NCI-H526 (cell line): Measurements from ENCODE around the gene TNS4.

Source experiments
- DNase-seq, 2 experiments: peaks; one replicate each; lab custom pipeline; 2025; lab: John Stamatoyannopoulos, UW

Gene TNS4

DNA sequence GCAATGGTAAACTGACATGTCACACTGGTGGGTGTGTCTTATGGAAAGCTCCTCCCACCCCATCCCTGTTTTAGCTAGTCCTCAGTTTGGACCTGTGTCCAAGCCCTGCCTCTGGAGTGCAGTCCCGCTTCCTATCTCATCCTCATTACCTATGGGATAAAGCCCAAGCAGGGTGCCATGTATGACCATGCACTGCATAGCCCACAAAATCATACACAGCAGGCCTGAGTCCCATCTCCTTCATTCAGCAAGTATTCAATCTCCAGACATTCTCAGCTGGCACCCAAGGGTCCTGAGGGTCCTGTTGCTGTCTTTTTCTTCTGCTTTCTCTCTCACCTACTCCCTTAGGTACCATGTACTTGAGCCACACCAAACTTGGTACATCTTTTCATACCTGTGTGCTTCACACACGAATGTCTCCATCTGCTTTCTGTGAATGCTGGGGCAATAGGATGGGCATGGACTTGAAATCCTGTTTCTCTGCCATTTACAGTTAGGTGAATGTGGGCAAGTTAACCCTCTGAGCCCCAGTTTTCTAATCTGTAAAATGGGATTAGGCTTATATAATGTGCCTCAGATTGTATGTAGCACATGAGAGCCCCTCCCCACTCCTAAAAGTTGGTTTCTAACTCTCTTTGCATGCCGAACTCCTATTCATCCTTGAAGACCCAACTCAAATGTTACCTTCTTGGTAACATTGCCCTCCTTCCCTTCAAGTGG is 28.5 kb downstream of the TNS4 start:
- no peak for DNase-seq

DNA sequence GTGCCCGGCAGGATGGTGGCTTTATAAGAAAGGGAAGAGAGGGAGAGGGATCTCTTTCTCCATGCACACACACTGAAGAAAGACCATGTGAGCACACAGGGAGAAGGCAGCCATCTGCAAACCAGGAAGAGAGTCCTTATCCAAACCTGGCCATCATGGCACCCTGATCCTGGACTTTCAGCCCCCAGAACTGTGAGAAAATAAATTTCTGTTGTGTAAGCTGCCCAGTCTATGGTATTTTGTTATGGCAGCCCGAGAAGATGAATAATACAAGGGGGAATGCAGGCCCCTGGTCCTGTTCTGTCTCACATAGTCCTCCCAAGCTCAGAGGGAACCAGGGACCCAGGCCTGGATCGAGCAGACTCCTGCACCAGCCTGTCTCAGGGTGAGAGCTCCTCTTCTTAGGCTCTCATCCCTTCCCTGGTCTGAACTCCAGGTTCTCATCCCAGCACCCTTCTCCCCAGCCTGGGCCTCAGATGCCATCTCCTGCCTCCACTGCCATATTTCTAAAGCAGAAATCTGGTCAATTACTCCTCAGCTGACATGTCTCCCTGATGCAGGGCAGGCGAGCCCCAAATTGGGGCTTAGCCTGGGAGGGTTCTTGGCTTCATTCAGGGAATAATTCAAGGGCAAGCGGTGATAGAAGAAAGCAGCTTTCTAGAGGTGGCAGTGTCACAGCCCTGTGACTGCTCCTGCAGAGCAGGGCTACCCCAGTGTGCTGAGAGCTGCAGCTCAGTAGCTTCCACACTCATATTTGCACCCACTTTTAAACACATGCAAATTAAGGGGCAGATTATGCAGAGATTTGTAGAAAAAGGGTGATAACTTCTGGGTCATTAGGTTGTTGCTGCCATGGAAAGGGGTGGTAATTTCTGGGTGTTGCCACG is 29.3 kb downstream of the TNS4 start:
- no peak for DNase-seq

DNA sequence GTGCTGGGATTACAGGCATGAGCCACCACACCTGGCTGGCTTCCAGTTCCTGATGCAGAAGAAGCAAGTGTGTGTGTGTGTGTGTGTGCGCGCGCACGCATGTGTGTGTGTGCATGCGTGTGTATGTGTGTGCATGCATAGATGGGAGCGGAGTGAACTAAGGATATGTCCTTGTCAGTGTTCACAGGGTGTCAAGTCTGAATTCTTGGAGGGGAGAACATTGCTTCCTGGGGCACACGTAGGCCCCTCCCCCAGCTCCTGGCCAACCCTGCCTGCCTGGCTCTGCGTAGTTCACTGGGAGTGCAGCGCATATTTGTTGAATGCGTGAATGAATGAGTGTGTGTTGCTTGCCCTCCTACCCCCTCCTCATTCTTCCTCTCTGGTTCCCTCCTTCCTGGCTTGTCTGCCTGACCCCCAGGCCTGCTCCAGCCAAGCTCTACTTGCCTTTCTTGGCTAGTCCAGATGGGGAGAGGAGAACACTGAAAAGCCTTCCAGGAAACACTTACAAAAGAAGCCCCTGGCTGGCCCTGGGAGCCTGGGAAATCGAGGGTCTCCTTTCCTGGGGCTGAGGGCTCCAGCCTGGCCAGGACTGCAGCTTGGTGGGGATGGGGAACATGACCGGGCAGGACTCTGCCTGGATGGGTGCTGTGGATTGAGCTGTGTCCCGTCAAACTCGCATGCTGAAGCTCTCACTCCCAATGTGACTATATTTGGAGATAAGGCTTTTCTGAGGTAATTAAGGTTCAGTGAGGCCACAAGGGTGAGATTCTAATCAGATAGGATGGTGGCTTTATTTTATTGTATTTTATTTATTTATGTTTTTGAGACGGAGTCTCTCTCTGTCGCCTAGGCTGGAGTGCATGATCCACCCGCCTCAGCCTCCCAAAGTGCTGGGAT is 30.2 kb downstream of the TNS4 start:
- no peak for DNase-seq

DNA sequence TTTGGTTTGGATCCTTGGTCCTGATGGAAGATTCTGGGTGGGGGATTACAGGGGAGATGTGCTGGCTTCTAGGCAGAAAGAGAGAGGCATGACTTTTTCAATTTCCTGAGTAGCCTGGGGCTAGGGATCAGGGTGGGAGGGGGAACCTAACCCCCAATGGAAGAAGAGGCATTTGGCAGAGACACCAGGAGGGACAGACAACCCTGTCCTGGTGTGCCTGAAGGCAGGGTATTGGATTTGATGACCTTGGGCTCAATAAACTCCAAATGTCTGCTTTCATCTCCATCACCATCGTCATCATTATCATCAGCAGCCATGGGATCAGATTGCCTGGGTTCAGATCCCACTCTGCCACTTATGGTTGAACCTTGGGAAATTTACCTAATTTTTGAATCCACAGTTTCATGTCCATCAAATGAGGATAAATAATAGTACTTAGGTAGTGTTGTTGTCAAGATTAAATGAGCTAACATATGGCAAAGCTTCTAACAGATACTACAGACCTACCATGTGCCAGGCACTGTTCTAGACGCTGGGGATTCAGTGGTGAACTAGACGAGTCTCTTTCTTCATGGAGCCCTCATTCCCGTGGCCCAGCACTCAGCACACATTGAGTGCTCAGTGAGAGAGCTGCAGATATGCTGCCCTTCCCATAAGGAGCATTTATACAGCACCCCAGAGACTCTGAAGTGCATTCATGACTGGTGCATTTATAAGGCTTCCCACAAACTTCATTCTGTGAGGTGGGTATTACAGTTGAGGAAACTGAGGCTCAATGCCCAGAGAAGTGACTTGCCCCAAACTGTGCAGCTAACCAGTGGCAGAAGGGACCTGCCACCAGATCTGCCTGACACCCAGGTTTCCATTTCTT is 31.4 kb downstream of the TNS4 start:
- DNase-seq = no peak

DNA sequence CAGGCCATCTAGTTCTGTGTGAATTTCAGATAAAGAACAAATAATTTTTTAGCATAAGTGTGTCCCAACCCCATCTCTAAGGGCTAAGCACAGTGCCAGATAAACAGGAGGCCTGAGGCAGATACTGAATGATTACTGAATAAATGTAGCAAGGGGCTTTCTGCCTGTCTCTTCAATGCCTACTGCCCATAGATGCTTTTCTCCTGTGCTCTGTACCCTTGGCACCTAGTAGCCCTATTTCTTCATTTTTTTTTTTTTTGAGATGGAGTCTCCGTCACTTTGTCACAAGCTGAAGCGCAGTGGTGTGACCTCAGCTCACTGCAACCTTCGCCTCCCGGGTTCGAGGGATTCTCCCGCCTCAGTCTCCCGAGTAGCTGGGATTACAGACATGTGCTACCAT is 32.9 kb downstream of the TNS4 start:
- no peak for DNase-seq

DNA sequence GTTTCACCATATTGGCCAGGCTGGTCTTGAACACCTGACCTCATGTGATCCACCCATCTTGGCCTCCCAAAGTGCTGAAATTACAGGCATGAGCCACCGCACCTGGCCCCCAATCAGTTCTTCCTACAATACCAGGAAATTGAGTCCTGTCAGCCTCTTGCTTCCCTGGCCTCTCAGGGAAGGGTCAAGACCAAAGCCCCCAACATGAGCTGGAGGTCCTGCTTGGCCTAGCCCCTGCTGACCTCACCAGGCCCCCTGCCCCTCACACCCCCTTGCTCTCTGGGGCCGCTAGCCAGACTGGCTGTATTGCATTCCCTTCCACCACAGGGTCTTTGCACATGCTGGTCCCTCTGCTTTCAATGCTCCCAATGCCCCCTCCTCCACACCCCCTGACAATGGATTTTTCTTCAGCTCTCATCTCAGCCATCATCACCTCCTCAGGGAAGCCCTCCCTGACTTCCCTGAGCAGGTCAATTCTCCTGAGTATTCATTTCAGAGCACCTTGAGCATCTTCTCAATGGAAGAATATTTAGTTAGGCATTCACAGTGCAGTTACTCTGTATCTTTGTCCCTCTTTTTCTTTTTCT is 34.0 kb downstream of the TNS4 start:
- no peak for DNase-seq

DNA sequence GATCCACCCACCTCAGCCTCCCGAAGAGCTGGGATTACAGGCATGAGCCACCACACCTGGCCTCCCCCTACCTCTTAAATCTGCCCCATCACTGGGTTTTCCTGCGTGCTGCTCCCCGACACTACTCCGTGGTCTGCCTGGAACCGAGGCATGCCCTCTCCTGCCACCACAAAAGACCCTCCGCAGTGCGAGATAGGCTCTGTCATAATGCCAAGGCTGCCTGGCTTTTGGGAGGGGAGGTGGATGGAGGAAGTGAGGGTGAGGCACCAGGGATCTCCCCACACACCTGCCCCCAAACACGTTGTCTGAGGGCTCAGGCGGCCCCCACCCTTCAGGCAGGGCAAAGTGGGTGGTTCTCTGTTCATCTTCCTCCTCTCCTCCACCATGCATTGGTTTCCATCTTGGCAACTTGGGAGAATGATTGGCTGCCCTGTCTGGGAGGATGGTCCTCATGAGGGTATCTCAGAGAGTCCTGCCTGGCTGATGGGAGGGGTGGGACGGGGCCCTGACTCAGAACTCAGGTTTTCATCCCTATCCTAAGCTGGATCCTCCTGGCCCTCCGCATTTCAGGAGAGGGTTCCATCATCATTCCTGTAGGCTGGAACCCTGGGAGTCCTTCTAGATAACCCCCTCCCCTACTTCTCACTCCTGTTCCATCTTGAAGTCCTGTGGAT is 35.0 kb downstream of the TNS4 start:
- no peak for DNase-seq

DNA sequence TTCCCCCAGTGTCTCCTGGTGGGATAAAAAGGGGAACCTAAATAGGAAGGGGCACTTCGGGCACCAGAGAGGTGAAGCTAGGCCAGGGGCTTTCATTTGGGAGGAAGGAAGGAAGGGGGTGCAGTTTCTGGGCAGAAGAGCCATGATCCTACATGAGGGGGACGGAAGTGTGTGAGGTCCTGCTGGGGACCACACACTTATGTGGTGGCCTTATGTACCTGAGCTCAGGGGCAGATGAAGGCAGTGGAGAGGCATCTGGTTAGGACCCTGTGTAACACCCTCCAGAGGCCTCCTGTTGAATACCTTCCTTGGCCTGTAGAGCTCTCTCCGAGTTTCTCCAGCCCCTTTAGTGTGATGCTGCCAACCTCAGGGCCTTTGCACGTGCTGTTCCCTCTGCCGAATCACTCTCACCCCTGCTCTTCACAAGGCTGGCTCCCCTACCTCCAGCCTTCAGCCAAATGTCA is 37.0 kb downstream of the TNS4 start:
- no peak for DNase-seq

DNA sequence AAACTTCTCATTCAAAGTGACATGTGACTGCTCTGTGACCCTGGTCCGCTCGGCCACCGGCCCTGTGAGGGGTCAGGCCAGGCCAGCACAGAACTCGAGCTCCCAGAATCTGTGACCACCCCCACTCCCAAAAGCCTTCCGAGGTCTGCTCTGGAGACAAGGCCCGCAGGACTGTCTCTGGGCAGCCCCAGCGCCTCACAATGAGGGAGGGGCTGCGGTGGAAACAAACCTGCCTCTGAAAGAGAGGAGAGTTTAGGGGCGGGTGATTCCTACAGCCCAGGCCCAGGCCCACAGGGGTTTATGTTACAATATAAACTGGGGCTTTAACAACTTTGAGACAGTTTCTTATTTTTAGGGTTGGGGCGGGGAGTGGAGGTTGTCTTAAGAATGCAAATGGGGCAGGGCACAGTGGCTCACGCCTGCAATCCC is 38.3 kb downstream of the TNS4 start:
- DNase-seq = no peak

DNA sequence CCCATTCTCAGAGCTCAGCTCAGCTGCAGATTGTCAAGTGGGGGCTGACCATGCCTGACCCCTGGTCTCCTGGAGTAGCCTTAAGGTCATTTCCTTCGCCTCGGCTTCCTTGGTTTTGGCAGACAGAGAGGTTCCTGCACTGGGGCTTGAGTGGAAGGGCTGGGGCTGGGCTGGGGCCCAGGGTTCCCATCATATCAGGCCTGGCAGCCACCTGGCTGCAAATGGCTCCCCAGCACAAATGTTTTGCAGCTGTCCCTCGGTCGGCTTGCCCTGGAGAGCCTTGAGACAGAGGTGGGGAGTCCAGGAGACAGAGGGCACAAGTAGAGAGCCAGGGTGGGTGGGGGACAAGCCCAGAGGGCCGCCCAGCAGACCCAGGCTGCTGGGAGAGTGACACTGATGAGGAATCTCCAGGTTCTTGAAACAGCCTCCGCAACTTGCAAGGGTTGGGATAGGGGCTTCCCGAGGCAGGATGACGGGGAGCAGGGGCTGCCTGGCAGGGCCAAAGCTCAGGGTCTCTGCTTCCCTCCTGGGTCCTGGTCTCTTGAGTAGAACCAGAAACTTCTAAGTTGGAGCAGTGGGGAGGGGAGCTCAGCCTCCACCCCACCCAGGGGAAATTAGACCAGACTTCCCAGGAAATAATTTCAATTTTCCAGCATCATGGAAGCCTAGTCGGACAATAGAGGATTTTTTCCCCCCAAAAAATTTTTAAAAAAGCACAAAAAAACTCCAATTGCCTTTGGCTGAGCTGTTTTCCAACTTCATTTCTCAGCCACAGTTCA is 38.9 kb downstream of the TNS4 start:
- DNase-seq = no peak

DNA sequence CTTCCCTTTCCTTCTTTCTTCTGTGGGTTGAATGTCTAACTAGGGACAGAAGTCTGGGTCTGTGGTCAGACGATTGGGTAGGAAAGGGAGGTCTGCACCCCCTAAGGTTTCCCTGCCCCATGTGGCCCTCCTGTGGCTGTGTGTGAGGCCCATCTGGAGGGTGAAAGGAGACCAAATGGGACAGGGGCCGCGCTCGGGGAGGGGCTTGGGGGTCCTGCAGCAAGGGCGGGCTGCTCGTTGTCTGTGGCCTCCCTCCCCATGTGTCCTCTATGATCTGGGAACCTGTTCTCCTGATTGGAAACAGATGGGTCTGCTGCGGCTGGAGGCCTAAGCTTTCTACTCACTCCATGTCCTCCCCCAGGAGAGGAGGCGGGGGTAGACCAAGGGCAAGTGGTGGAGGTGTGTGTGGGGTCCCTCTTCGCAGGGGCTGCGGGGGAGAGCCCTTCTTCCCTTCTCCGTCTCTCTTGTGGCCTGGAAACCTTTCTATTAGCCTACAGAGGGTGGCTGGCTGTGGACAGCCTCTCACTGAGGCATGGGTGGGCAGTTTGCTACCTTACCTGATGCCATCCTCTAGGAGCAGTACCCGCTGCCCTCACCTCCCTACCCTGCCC is 39.6 kb downstream of the TNS4 start:
- no peak for DNase-seq

DNA sequence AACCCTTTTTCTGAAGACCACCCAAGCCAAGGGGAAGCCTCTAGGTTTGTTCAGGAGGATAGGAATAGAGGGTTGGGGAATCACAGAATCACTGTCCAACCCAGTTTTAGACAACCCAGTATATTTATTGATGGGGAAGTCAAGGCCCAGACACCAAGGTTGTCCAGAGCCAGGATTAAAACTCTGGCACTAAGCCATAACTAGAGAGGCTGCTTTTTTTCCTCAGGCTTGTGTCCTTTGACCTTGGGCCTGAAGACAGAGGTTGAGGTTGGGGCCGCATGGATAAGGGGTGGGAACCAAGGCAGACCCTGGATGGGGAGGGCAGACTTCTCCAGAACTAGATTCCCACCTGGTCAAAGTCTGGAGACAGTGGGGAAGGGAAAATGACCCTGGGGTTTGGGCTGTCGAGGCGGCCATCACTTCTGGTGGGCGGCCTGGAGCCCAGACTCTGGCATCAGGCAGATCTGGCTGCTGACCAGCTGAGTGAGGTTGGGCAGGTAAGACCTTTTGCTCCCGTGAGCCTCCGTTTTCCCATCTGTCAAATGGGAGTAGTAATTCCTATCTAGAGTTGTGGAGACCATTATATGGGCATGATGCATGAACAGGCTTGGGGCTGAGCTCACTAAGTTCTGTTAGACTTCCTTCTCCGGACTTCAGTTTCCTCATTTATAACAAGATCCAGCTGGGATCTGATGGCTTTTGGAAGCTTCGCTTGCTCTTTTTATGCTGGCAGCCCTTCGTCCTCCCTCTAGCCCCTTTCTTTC is 40.3 kb downstream of the TNS4 start:
- DNase-seq = no peak

DNA sequence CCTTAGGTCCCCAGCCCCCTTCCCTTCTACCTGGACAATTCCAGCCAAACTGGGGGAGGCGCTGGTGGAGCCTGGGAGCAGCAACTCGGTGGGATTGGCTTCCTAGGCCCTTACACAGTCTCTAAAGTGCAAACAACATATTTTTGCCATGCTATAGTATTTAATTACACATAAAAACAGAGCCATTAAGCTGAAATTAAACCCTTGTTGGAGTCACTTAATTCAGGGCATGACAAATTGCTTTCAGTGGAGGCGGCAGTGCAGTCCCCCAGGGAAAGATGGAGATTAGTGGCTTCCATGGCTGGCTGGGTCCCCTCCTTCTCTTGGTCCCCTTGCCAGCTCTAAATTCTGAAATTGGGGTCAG is 40.8 kb downstream of the TNS4 start:
- no peak for DNase-seq

DNA sequence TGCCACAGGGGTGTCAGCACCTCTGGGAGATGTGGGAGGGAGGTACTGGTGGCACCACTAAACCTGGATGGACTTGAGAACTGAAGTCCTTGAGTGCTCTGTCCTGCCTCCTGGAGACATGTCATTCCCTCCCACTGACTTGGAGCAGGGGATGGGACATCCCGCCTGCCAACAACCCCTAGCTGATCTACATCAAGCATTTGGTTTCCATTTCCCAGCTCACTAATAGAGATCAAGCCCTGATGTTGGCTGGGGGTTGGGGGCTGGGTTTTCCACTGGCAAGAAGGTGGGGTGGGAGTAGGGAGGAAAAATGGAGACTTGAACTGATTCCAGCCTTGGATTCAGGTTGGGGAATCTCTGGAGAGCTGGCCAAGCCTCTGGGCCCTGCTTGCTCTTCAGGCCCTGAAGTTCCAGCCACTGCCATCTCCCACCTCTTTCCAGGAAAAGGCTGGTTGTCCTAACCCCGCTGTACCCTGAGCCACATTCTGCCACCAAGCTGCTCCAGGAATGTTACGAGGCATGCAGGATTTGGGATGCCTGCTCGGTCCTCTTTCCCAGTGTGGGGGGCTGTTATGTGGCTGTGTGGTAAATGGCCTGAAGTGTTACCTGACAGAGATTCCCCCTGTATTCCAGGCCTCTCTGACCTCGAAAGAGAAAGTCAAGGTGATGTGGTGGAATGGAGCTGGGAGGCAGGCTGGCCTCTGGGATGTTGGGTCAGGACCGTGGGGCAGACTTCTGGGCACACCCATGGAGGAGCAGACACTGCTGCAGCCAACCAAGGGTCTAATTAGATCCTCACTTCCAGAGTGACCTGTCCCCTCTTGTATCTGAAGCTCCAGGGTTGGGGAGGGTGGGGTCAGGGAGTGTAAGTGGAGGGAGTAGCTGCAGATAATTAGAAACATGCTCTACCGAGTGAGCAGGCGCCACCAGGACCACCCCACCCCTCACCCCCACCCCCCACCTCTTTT is 41.5 kb downstream of the TNS4 start:
- no peak for DNase-seq

DNA sequence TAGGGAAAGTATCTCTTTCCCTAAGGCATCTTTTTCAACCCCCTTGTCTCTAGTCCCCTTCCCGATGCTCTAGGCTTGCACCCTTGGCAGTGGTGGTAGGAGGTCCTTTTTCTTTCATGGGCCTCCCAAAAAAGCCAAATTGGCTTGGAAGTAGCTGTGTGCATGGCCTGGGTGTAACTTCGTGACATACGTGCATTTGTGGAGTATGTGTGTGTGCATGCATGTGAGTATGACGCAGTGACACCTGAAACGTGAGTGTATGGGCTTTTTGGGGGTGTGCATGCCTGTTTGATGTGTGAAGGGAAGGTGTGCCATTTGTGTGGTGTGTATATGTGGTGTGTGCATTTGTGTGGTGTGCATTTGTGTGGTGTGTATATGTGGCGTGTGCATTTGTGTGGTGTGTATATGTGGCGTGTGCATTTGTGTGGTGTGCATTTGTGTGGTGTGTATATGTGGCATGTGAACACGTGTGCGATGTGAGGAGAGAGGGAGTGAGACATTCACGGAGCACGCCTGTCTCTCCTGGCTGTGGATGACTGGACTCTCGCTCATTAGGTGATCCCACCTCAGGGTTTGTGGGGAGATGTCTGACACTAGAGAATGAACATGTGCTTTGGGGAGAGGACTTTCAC is 42.5 kb downstream of the TNS4 start:
- no peak for DNase-seq

DNA sequence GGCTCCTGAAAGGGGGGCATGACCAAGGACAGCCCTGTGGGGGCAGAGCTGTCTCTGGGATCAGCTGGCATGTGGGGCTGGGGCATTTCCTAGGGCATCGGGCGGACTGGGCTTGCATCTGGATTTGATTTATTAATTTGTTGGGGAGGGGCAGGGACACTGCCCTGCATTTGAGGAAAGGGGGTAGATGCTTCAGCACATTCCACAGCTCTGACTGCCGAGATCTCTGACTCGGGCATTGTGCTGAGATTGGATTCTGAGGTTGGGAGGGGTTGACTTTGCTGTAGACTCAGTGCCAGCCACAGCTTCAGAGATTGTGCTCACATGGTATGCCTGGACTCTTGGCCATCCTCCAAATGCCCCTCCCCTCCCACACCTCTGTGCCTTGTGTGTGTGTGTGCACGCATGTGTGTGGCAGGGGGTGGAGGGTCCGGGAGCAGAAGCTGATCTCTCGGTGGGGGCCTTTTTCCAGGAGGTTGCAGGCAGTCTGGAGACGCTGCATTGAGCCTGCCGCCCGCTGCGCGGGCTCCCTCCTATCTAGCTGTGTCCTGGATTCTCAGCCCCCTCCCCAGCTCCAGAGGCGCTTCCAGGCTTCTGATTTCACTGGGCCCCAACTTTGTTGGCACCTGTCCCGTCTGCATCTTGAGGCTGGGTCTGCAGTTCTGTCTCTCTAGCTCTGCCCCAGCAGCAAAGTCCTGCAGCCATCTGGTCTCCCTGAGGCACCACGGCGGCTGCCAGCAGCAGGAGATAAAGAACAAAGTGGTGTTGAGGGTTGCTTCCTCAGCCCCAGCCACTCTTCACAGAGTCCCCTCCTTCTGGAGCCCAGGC is 43.2 kb downstream of the TNS4 start:
- no peak for DNase-seq
